ENCODE results near the gene SPDYE3. TPM values are rescaled to one million over a fixed set of nuclear protein-coding genes. Genes with fewer than 3 reads are reported as not detected.

SPDYE3 gene
- polyA plus RNA-seq, 1 donor from 2014 or later = not detected

DNA sequence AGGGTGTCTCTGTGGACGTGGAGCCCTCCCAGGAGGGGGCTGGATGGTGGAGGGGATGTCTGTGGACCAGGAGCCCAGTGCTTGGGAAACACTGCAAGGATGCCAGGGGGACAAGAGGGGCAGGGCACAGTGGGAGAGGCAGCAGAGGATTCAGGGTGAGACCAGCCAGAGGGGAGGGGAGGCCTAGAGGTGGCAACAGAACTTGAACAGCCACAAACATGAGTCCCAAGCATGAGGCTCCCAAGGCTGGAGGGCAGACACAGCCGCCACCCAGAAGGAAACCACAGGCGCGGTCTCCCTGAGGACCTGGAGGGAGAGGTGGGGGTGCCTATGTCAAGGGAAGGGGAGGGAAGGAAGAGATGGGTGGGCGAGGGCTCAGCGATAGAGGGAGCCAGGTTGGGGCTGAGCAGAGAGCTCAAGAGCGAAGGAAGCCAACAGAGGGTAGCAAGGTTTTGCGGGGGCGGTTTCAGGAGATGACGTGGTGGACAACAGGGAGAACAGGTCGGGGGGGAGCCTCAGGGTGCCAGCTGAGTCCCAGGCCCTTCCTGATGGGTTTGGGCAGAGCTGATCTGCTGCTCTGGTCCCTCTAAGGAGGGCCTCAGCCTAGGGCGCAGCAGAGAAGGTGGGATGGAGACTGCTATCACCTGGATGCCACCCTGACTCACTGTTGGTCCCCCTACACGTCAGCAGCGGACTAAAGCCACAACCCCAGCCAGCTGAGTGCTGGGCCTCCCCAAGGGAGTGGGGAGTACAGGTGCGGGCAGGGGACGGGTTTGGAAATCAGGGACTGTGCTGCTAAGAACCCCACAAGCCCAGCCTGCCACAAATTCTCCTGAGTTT is 59.1 kb downstream of the SPDYE3 start:
- Histone ChIP-seq H3K79me2 (replicated peaks; ENCODE audit: insufficient read depth, low read length) (no peaks in the 10 kb centered on the region), H3K9me2 (ENCODE audit: insufficient read depth, low read length) (no peaks in the 10 kb centered on the region), H2AFZ (ENCODE audit: low read depth, low read length) (no peak overlapping the region), H3K9ac (ENCODE audit: low read length) (no peak overlapping the region), H4K20me1 (ENCODE audit: insufficient read depth) (no peaks in the 10 kb centered on the region), H3F3A (ENCODE audit: insufficient read depth, low read length, poor library complexity, severe bottlenecking) (no peaks in the 10 kb centered on the region), H3K9me3 (ENCODE audit: low read length) (no peaks in the 10 kb centered on the region), H3K4me3 (ENCODE audit: low read length) (no peak overlapping the region), H3K27ac (ENCODE audit: low read length) (no peak overlapping the region), H3K4me2 (ENCODE audit: low read length) (no peak overlapping the region), H3K27me3 (ENCODE audit: insufficient read depth, low read depth, low read length) (no peaks in the 10 kb centered on the region), H3K36me3 (ENCODE audit: insufficient read depth, low read length) (no peaks in the 10 kb centered on the region)
- TF ChIP-seq CTCF (IDR thresholded peaks at IDR 0.05; ENCODE audit: poor library complexity, severe bottlenecking) = no peak

- no peaks in the 10 kb centered on the region for H4K20me1 ChIP-seq (ENCODE audit: insufficient read depth)
- H3K4me3 ChIP-seq (ENCODE audit: low read length) = no peak overlapping the region
- no peak overlapping the region for H3K4me2 ChIP-seq (ENCODE audit: low read length)
- H3K9ac ChIP-seq (ENCODE audit: low read length) = no peak overlapping the region
- H3F3A ChIP-seq (ENCODE audit: insufficient read depth, low read length, poor library complexity, severe bottlenecking) = no peaks in the 10 kb centered on the region
- no peaks in the 10 kb centered on the region for H3K36me3 ChIP-seq (ENCODE audit: insufficient read depth, low read length)
- H3K9me3 ChIP-seq (ENCODE audit: low read length) = no peaks in the 10 kb centered on the region
- H3K9me2 ChIP-seq (ENCODE audit: insufficient read depth, low read length) = no peaks in the 10 kb centered on the region
- no peak overlapping the region for H3K27ac ChIP-seq (ENCODE audit: low read length)
- no peaks in the 10 kb centered on the region for H3K27me3 ChIP-seq (ENCODE audit: insufficient read depth, low read depth, low read length)
- no peak for TF ChIP-seq EP300 (conservative IDR thresholded peaks at IDR 0.05; ENCODE audit: poor library complexity, severe bottlenecking)
- no peak for TF ChIP-seq CTCF (IDR thresholded peaks at IDR 0.05; ENCODE audit: poor library complexity, severe bottlenecking)
- no peak for TF ChIP-seq RAD21 (conservative IDR thresholded peaks at IDR 0.05)
- TF ChIP-seq TAF1 (IDR thresholded peaks at IDR 0.05; ENCODE audit: low read depth) = no peak
- TF ChIP-seq POLR2AphosphoS5 (IDR thresholded peaks at IDR 0.05) = no peak
- H2AFZ ChIP-seq (ENCODE audit: low read depth, low read length) = no peak overlapping the region
- no peaks in the 10 kb centered on the region for H3K79me2 ChIP-seq (replicated peaks; ENCODE audit: insufficient read depth, low read length)
Observed at GRCh38 chr7:100367251-100367620, 59.7 kb downstream of the SPDYE3 start.

- no peak overlapping the region for H3K4me3 ChIP-seq (ENCODE audit: low read length)
- no peaks in the 10 kb centered on the region for H3F3A ChIP-seq (ENCODE audit: insufficient read depth, low read length, poor library complexity, severe bottlenecking)
- no peaks in the 10 kb centered on the region for H4K20me1 ChIP-seq (ENCODE audit: insufficient read depth)
- no peaks in the 10 kb centered on the region for H3K9me2 ChIP-seq (ENCODE audit: insufficient read depth, low read length)
- H3K9me3 ChIP-seq (ENCODE audit: low read length) = no peaks in the 10 kb centered on the region
- no peaks in the 10 kb centered on the region for H3K27me3 ChIP-seq (ENCODE audit: insufficient read depth, low read depth, low read length)
- H3K4me2 ChIP-seq (ENCODE audit: low read length) = no peak overlapping the region
- H3K36me3 ChIP-seq (ENCODE audit: insufficient read depth, low read length) = no peaks in the 10 kb centered on the region
- no peak overlapping the region for H3K27ac ChIP-seq (ENCODE audit: low read length)
- H2AFZ ChIP-seq (ENCODE audit: low read depth, low read length) = no peak overlapping the region
- H3K9ac ChIP-seq (ENCODE audit: low read length) = no peak overlapping the region
- TF ChIP-seq CTCF (IDR thresholded peaks at IDR 0.05; ENCODE audit: poor library complexity, severe bottlenecking) = no peak
- no peak for TF ChIP-seq REST (IDR thresholded peaks at IDR 0.05; ENCODE audit: borderline replicate concordance)
- TF ChIP-seq SMC3 (conservative IDR thresholded peaks at IDR 0.05; ENCODE audit: poor library complexity) = no peak
- no peak for TF ChIP-seq TAF1 (IDR thresholded peaks at IDR 0.05; ENCODE audit: low read depth)
- no peak for TF ChIP-seq EP300 (conservative IDR thresholded peaks at IDR 0.05; ENCODE audit: poor library complexity, severe bottlenecking)
- no peak for TF ChIP-seq RAD21 (conservative IDR thresholded peaks at IDR 0.05)
- TF ChIP-seq MXI1 (conservative IDR thresholded peaks at IDR 0.05; ENCODE audit: poor library complexity, severe bottlenecking) = no peak
- no peak for TF ChIP-seq EZH2 (IDR thresholded peaks at IDR 0.05; ENCODE audit: borderline replicate concordance, insufficient read depth, low read length, poor library complexity, severe bottlenecking)
- TF ChIP-seq POLR2AphosphoS5 (IDR thresholded peaks at IDR 0.05) = no peak
- no peaks in the 10 kb centered on the region for H3K79me2 ChIP-seq (replicated peaks; ENCODE audit: insufficient read depth, low read length)
Observed at GRCh38 chr7:100367676-100368613, 60.4 kb downstream of the SPDYE3 start.
